MCF 10A (cell line): ENCODE data around the gene PCNX3. TPM values are rescaled to one million over a fixed set of nuclear protein-coding genes. Genes with fewer than 3 reads are reported as not detected.

Experiments used
- BruUV-seq: library from RNA; stranded (reverse); fragments of 400-500 nt; replicated peaks from 2 replicates; lab custom pipeline; 2021; lab: Mats Ljungman, UMichigan
- CTCF ChIA-PET: fragments of 300-600 bp; sonication (Branson Sonifier 250); formaldehyde crosslinking; extraction: SDS; loops from one replicate; lab custom pipeline; 2021; ENCODE audit warnings: antibody characterized with exemption, inconsistent platforms; lab: Yijun Ruan, JAX
- POLR2A ChIA-PET: fragments of 300-600, 350-650 bp; sonication (Branson Sonifier 250); formaldehyde crosslinking; extraction: SDS; loops from one replicate; lab custom pipeline; 2020; ENCODE audit warnings: antibody characterized with exemption, inconsistent platforms; lab: Yijun Ruan, JAX
- DNase-seq: peaks from one replicate; pipeline ENCODE4 v3.0.0-alpha.2; 2018; ENCODE audit not compliant: unreplicated experiment
- H3K27ac Mint-ChIP-seq: one replicate; pipeline ENCODE4 v1.8.0; 2022; ENCODE audit warnings: mild to moderate bottlenecking, low read depth, mixed read lengths; ENCODE audit not compliant: unreplicated experiment
- H3K27me3 Mint-ChIP-seq: one replicate; pipeline ENCODE4 v1.8.0; 2022; ENCODE audit warnings: mixed read lengths; ENCODE audit not compliant: insufficient read depth, unreplicated experiment
- H3K36me3 Mint-ChIP-seq: one replicate; pipeline ENCODE4 v1.8.0; 2022; ENCODE audit warnings: mild to moderate bottlenecking, moderate library complexity, mixed read lengths; ENCODE audit not compliant: insufficient read depth, unreplicated experiment
- H3K4me1 Mint-ChIP-seq: one replicate; pipeline ENCODE4 v1.8.0; 2022; ENCODE audit warnings: mixed read lengths; ENCODE audit not compliant: insufficient read depth, unreplicated experiment
- H3K4me3 Mint-ChIP-seq: one replicate; pipeline ENCODE4 v1.8.0; 2022; ENCODE audit warnings: mild to moderate bottlenecking, moderate library complexity, mixed read lengths; ENCODE audit not compliant: unreplicated experiment
- H3K9me3 Mint-ChIP-seq: one replicate; pipeline ENCODE4 v1.8.0; 2022; ENCODE audit warnings: mixed read lengths; ENCODE audit not compliant: unreplicated experiment
- CTCF ChIP-seq: fragments of 200-600 bp; IDR thresholded peaks from one replicate; pipeline ENCODE4 v1.8.0; 2022; ENCODE audit warnings: antibody characterized with exemption, mild to moderate bottlenecking; ENCODE audit not compliant: unreplicated experiment
- intact Hi-C: fragments of 100-400 bp; cut with micrococcal nuclease; formaldehyde crosslinking; loops from 2 replicates; pipeline ENCODE4 v1.14.1; 2022
- total RNA-seq: library from RNA; stranded (reverse); gene quantifications from 2 replicates; pipeline ENCODE4 v1.2.3, GENCODE V29; 2022

The PCNX3 gene
- total RNA-seq, 1 experiment from 2014 or later: 40.9 TPM

GRCh38 chr11:65577756-65578109 lies 37.8 kb upstream of the PCNX3 start:
- BruUV-seq: no TSS peak
- POLR2A ChIA-PET: interaction anchor here (0.6 to 3.7 kb wide), 12 partner anchors 9 to 323 kb away, joined by 3 to 60 read pairs (median 5); partner anchors contain the start of genes CFL1, FOSL1, KCNK7 and MAP3K11
- intact Hi-C loops: loop anchor here (1.0 kb wide), 1 partner anchor 38 kb away; the partner anchor contains the start of gene PCNX3
- Mint-ChIP-seq H3K4me1 (peaks cover 28% of the 10 kb centered on the region), H3K27me3 (no peaks in the 10 kb centered on the region), H3K9me3 (no peaks in the 10 kb centered on the region), H3K4me3 (peak overlapping the region; percentile 97), H3K36me3 (peaks cover 40% of the 10 kb centered on the region), H3K27ac (peak overlapping the region; percentile 90)
- no peak for TF ChIP-seq CTCF
- CTCF ChIA-PET: interaction anchor here (1.9 kb wide), 2 partner anchors 16 to 37 kb away, joined by 10 to 16 read pairs; no protein-coding TSS in a partner anchor
- DNase-seq: no peak

DNA sequence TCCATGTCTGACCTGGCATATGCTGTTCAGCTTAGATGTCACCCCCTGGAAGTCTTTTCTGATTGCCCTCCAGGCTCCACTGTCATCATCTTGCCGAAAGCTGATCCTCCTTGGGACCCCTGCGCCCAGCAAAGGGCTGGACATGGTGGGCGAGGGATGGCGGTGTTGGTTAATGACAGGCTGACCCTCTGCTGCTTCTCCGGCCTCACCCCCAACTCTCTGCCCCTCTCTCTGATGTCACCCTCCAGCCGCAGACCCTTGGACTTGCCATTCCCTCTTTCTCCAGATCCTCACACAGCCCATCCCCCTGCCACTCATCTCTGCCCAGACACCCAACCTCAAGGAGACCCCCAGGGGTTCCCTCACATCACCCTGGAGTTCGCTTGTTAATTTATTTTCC lies 37.4 kb upstream of the PCNX3 start:
- ChIA-PET POLR2A (interaction anchor here (0.5 to 3.7 kb wide), 7 partner anchors 9 to 322 kb away, joined by 3 to 60 read pairs (median 5); partner anchors contain the start of genes FOSL1, MAP3K11 and PCNX3), CTCF (interaction anchor here (1.9 kb wide), 2 partner anchors 16 to 37 kb away, joined by 10 to 16 read pairs; no protein-coding TSS in a partner anchor)
- no peaks in the 10 kb centered on the region for H3K9me3 Mint-ChIP-seq
- H3K27me3 Mint-ChIP-seq: no peaks in the 10 kb centered on the region
- H3K36me3 Mint-ChIP-seq: peaks cover 40% of the 10 kb centered on the region
- H3K4me3 Mint-ChIP-seq: peak overlapping the region; percentile 97
- no peak for DNase-seq
- intact Hi-C loops: no loop called here
- no peak for TF ChIP-seq CTCF
- peak overlapping the region; percentile 68 for H3K27ac Mint-ChIP-seq
- peaks cover 28% of the 10 kb centered on the region for H3K4me1 Mint-ChIP-seq
- no TSS peak for BruUV-seq

DNA sequence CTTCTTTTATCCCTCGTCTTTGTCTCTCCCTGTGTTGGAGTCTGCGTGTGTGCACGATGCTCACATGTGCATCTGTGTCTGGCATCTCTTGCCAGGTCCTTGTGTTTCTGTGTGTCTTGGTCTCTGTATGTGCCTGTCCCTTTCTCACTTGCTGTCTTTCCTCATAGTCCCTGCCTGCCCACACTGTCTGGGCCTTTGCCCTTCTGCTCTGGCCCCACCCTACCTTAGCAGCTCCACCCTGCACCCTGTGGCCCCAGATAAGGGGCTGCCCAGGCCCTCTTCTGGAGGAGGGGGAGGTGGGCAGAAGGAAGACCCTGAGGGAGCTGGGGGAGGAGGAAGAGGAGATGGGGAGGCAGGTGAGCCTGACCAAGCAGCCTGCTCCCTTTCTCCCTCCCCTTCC lies 36.9 kb upstream of the PCNX3 start:
- H3K4me1 Mint-ChIP-seq: peaks cover 28% of the 10 kb centered on the region
- intact Hi-C loops: no loop called here
- ChIA-PET CTCF (interaction anchor here (1.9 kb wide), 1 partner anchor 15 kb away, joined by 10 read pairs; no protein-coding TSS in a partner anchor), POLR2A (no interaction called here)
- H3K4me3 Mint-ChIP-seq: peak overlapping the region; percentile 3
- no TSS peak for BruUV-seq
- DNase-seq: no peak
- peaks cover 36% of the 10 kb centered on the region for H3K36me3 Mint-ChIP-seq
- H3K9me3 Mint-ChIP-seq: no peaks in the 10 kb centered on the region
- no peaks in the 10 kb centered on the region for H3K27me3 Mint-ChIP-seq
- H3K27ac Mint-ChIP-seq: peak overlapping the region; percentile 68
- no peak for TF ChIP-seq CTCF

GRCh38 chr11:65579291-65579690 lies 36.3 kb upstream of the PCNX3 start:
- TF ChIP-seq CTCF: no peak
- POLR2A ChIA-PET: no interaction called here
- CTCF ChIA-PET: interaction anchor here (0.7 to 1.9 kb wide), 2 partner anchors 9 to 15 kb away, joined by 3 to 10 read pairs; partner anchors contain the start of gene ZNRD2
- Mint-ChIP-seq H3K4me3 (no peak overlapping the region), H3K9me3 (no peaks in the 10 kb centered on the region), H3K36me3 (peaks cover 35% of the 10 kb centered on the region), H3K27ac (no peak overlapping the region), H3K27me3 (no peaks in the 10 kb centered on the region), H3K4me1 (peaks cover 28% of the 10 kb centered on the region)
- no peak for DNase-seq
- intact Hi-C loops: no loop called here
- no TSS peak for BruUV-seq
